Transverse colon (tissue), 4 donors: ENCODE measurements around the gene PRKAR1B. TPM values are rescaled to one million over a fixed set of nuclear protein-coding genes. Genes with fewer than 3 reads are reported as not detected.

Experiments
- DNase-seq: peaks from one replicate; pipeline ENCODE4 v3.0.0-alpha.2; 2019
- H3K27ac ChIP-seq, 4 donors: fragments of 200-600 bp; sonication (generic); 2 replicates each; pipeline ENCODE4 v1.5.1; 2016 to 2018; ENCODE audit warnings: inconsistent platforms in 4 of 4
- H3K27me3 ChIP-seq: fragments of 200-600 bp; sonication (generic); 2 replicates; pipeline ENCODE4 v1.5.1; 2017; ENCODE audit warnings: inconsistent platforms
- H3K36me3 ChIP-seq, 4 donors: fragments of 200-600 bp; sonication (generic); 2 replicates each; pipeline ENCODE4 v1.5.1; 2017 to 2019; ENCODE audit warnings: inconsistent platforms in 4 of 4
- H3K4me1 ChIP-seq, 4 donors: fragments of 200-600 bp; sonication (generic); 2 replicates each; pipeline ENCODE4 v1.5.1; 2017 to 2020; ENCODE audit warnings: inconsistent platforms in 4 of 4
- H3K4me3 ChIP-seq, 4 donors: fragments of 200-600 bp; sonication (generic); 1 replicate in 1 of 4; 2 replicates in 3 of 4; pipeline versions ENCODE4 v1.5.1 to v1.6.1; 2017 to 2019; ENCODE audit warnings: inconsistent platforms in 4 of 4
- H3K9me3 ChIP-seq, 2 donors: fragments of 200-600 bp; sonication (generic); 2 replicates each; pipeline ENCODE4 v1.5.1; 2017 to 2019; ENCODE audit warnings: inconsistent platforms in 2 of 2
- CTCF ChIP-seq, 5 experiments: fragments of 200-600 bp in 3 of 5; fragments of 450-650 bp in 2 of 5; sonication (generic) in 3 of 5; IDR thresholded peaks; 1 replicate in 2 of 5; 2 replicates in 3 of 5; pipeline ENCODE4 v1.5.1; 2016 to 2017; ENCODE audit warnings: antibody characterized with exemption in 5 of 5, inconsistent platforms in 3 of 5, mild to moderate bottlenecking in 2 of 5, moderate library complexity in 1 of 5
- EP300 ChIP-seq: sonication (generic); formaldehyde crosslinking; IDR thresholded peaks from one replicate; pipeline ENCODE4 v1.6.1; 2017; ENCODE audit warnings: antibody characterized with exemption, low read depth
- POLR2A ChIP-seq: fragments of 450-650 bp; IDR thresholded peaks from one replicate; pipeline ENCODE4 v1.6.1; 2016; ENCODE audit warnings: antibody characterized with exemption, mild to moderate bottlenecking, moderate library complexity
- POLR2AphosphoS5 ChIP-seq, 3 donors: sonication (generic); formaldehyde crosslinking; IDR thresholded peaks; one replicate each; pipeline ENCODE4 v1.6.1; 2016; ENCODE audit warnings: antibody characterized with exemption in 3 of 3
- WGBS, 2 donors: methylation state at CpG; one replicate each; pipeline ENCODE4 v1.1.5; 2018; ENCODE audit warnings: low coverage in 1 of 2; 5-methylcytosine and 5-hydroxymethylcytosine counted together
- in situ Hi-C, 4 donors: fragments of 200-750 bp; cut with MboI; loops; one replicate each; pipeline versions ENCODE4 v1.15.0 to v1.15.1; 2017; ENCODE audit warnings: low sequenced_read_pairs in 3 of 4, low pct_ligation_motif_present in 1 of 4, low pct_unique_long_range_greater_than_20kb in 1 of 4
- intact Hi-C: fragments of 100-400 bp; cut with DNase I; formaldehyde crosslinking; loops from one replicate; pipeline ENCODE4 v1.15.1; 2023; ENCODE audit warnings: low total_unique reads
- total RNA-seq, 4 donors: library from RNA; depleted of rRNA; stranded (reverse); fragments of >200 nt; gene quantifications; one replicate each; pipeline ENCODE4 v1.1.0, GENCODE V29; 2016

The PRKAR1B gene
- total RNA-seq, 4 donors from 2014 or later: 15.7 to 53.9 (median 16.9) TPM

- H3K27ac ChIP-seq: no peak overlapping the region
- no peak for DNase-seq
- TF ChIP-seq CTCF (IDR thresholded peaks at IDR 0.05): no peak
- no peak for TF ChIP-seq POLR2AphosphoS5 (IDR thresholded peaks at IDR 0.05)
- TF ChIP-seq EP300: no peak
- no peak for TF ChIP-seq POLR2A
Measured at GRCh38 chr7:542131-542712, 184.9 kb downstream of the PRKAR1B start.

GRCh38 chr7:541661-542060 is 185.4 kb downstream of the PRKAR1B start:
- in situ Hi-C loops (no loop called here), intact Hi-C loops (no loop called here)
- Histone ChIP-seq H3K36me3 (no peaks in the 10 kb centered on the region), H3K4me3 (no peak overlapping the region), H3K27ac (no peak overlapping the region), H3K27me3 (no peaks in the 10 kb centered on the region), H3K4me1 (peaks cover 17 to 28% (median 24%) of the 10 kb centered on the region in 4 donors), H3K9me3 (no peaks in the 10 kb centered on the region)
- TF ChIP-seq EP300 (no peak), POLR2A (no peak), CTCF (IDR thresholded peaks at IDR 0.05) (no peak), POLR2AphosphoS5 (IDR thresholded peaks at IDR 0.05) (no peak)
- 92 to 93% methylated on average over 3 to 17 of the region's 17 CpGs for WGBS, 2 donors
- DNase-seq: no peak

More at GRCh38 chr7:542131-542712, 184.9 kb downstream of the PRKAR1B start:
- Histone ChIP-seq H3K4me3 (no peak overlapping the region), H3K36me3 (no peaks in the 10 kb centered on the region), H3K9me3 (no peaks in the 10 kb centered on the region), H3K4me1 (peaks cover 17 to 28% (median 24%) of the 10 kb centered on the region in 4 donors), H3K27me3 (no peaks in the 10 kb centered on the region)
- in situ Hi-C loops (no loop called here), intact Hi-C loops (no loop called here)
- 87 to 95% methylated on average over 9 to 28 of the region's 28 CpGs for whole genome bisulfite sequencing, 2 donors

GRCh38 chr7:540997-541396 is 186.1 kb downstream of the PRKAR1B start:
- no peaks in the 10 kb centered on the region for H3K27me3 ChIP-seq
- TF ChIP-seq POLR2AphosphoS5 (IDR thresholded peaks at IDR 0.05): no peak
- TF ChIP-seq POLR2A: no peak
- TF ChIP-seq EP300: no peak
- TF ChIP-seq CTCF (IDR thresholded peaks at IDR 0.05): no peak
- intact Hi-C loops: no loop called here
- no peak overlapping the region for H3K27ac ChIP-seq
- H3K9me3 ChIP-seq: no peaks in the 10 kb centered on the region
- WGBS, 2 donors: 70% methylated on average over 6 of the region's 12 CpGs; no CpG with 5 or more reads in 1 of the 2 donors
- H3K4me3 ChIP-seq: no peak overlapping the region
- in situ Hi-C loops: no loop called here
- H3K4me1 ChIP-seq: peaks cover 17 to 28% (median 24%) of the 10 kb centered on the region in 4 donors
- no peaks in the 10 kb centered on the region for H3K36me3 ChIP-seq
- no peak for DNase-seq

GRCh38 chr7:540579-540978 is 186.5 kb downstream of the PRKAR1B start:
- WGBS, 2 donors: 96% methylated on average over 14 of the region's 14 CpGs; no CpG with 5 or more reads in 1 of the 2 donors

More at GRCh38 chr7:540579-540978, 186.5 kb downstream of the PRKAR1B start:
- H3K27ac ChIP-seq: peak overlapping the region in 3 of 4 donors; percentile 85 to 91 (median 87)
- in situ Hi-C loops (no loop called here), intact Hi-C loops (no loop called here)
- H3K4me1 ChIP-seq: peaks cover 17 to 28% (median 24%) of the 10 kb centered on the region in 4 donors
- no peaks in the 10 kb centered on the region for H3K36me3 ChIP-seq
- H3K9me3 ChIP-seq: no peaks in the 10 kb centered on the region
- H3K27me3 ChIP-seq: no peaks in the 10 kb centered on the region
- no peak for DNase-seq
- no peak overlapping the region for H3K4me3 ChIP-seq
- TF ChIP-seq EP300 (no peak), CTCF (IDR thresholded peaks at IDR 0.05) (no peak), POLR2AphosphoS5 (IDR thresholded peaks at IDR 0.05) (no peak), POLR2A (no peak)
